HL-60 (cell line): ENCODE measurements around the gene NRF1.
"Not testable (repeated sequence)": the region's sequence is repeated elsewhere in the genome, so short reads cannot be mapped to it uniquely, and the experiment has no call there.

Source experiments
- DNase-seq, 2 experiments: peaks; one replicate each; pipeline ENCODE4 v3.0.0-alpha.2; 2010 to 2020; ENCODE audit warnings: low read depth in 1 of 2, low spot score in 1 of 2
- H3K27ac ChIP-seq: fragments of 250-450 bp; sonication (Bioruptor Pico); replicated peaks from 2 replicates; pipeline ENCODE4 v1.5.1; 2020; ENCODE audit warnings: mild to moderate bottlenecking, moderate library complexity
- H3K27me3 ChIP-seq: fragments of 250-450 bp; sonication (Bioruptor Pico); 2 replicates; pipeline ENCODE4 v1.5.1; 2021; ENCODE audit warnings: mild to moderate bottlenecking, moderate library complexity; ENCODE audit not compliant: insufficient read depth, poor library complexity, severe bottlenecking
- H3K4me3 ChIP-seq: replicated peaks from 2 replicates; pipeline ENCODE4 v1.5.1; 2011; ENCODE audit warnings: mild to moderate bottlenecking, control low read depth, low read length; ENCODE audit not compliant: insufficient read depth
- CTCF ChIP-seq: IDR thresholded peaks from one replicate; pipeline ENCODE4 v1.5.1; 2011; ENCODE audit warnings: low read length, control low read depth, inconsistent platforms; ENCODE audit not compliant: insufficient read depth
- GABPA ChIP-seq: IDR thresholded peaks from 2 replicates; pipeline ENCODE4 v1.6.1; 2012; ENCODE audit warnings: low read depth
- POLR2AphosphoS5 ChIP-seq: IDR thresholded peaks from 2 replicates; pipeline ENCODE4 v1.6.1; 2012; ENCODE audit warnings: low read depth
- REST ChIP-seq: IDR thresholded peaks from 2 replicates; pipeline ENCODE4 v1.6.1; 2012; ENCODE audit warnings: low read depth; ENCODE audit not compliant: insufficient replicate concordance
- SPI1 ChIP-seq: IDR thresholded peaks from 2 replicates; pipeline ENCODE4 v1.6.1; 2012; ENCODE audit warnings: low read depth, mild to moderate bottlenecking, borderline replicate concordance

Gene NRF1

GRCh38 chr7:129670656-129671055 lies 59.1 kb downstream of the NRF1 start:
- Histone ChIP-seq H3K27me3 (no peaks in the 10 kb centered on the region), H3K4me3 (no peak overlapping the region), H3K27ac (no peak overlapping the region)
- no peak for DNase-seq
- no peak for TF ChIP-seq REST

- TF ChIP-seq REST, result no peak
- no peak for TF ChIP-seq CTCF
- no peak for TF ChIP-seq GABPA
- no peak for TF ChIP-seq SPI1
- no peak for TF ChIP-seq POLR2AphosphoS5
Observed at GRCh38 chr7:129671266-129671665, 59.7 kb downstream of the NRF1 start.

GRCh38 chr7:129674475-129674874 lies 63.0 kb downstream of the NRF1 start:
- not testable (repeated sequence) for H3K4me3 ChIP-seq, DNase-seq

More at GRCh38 chr7:129671266-129671665, 59.7 kb downstream of the NRF1 start:
- Histone ChIP-seq H3K4me3 (no peak overlapping the region), H3K27me3 (no peaks in the 10 kb centered on the region), H3K27ac (no peak overlapping the region)
- no peak for DNase-seq

GRCh38 chr7:129675521-129675920 lies 64.0 kb downstream of the NRF1 start:
- no peaks in the 10 kb centered on the region for H3K27me3 ChIP-seq
- TF ChIP-seq CTCF (no peak), SPI1 (no peak), GABPA (no peak), REST (no peak)
- no peak overlapping the region for H3K27ac ChIP-seq
- no peak for DNase-seq
- H3K4me3 ChIP-seq, result no peak overlapping the region

More at GRCh38 chr7:129674475-129674874, 63.0 kb downstream of the NRF1 start:
- not testable (repeated sequence) for H3K27ac ChIP-seq, H3K27me3 ChIP-seq
